Measurements from ENCODE around the gene CYTH2.

Gene CYTH2

DNA sequence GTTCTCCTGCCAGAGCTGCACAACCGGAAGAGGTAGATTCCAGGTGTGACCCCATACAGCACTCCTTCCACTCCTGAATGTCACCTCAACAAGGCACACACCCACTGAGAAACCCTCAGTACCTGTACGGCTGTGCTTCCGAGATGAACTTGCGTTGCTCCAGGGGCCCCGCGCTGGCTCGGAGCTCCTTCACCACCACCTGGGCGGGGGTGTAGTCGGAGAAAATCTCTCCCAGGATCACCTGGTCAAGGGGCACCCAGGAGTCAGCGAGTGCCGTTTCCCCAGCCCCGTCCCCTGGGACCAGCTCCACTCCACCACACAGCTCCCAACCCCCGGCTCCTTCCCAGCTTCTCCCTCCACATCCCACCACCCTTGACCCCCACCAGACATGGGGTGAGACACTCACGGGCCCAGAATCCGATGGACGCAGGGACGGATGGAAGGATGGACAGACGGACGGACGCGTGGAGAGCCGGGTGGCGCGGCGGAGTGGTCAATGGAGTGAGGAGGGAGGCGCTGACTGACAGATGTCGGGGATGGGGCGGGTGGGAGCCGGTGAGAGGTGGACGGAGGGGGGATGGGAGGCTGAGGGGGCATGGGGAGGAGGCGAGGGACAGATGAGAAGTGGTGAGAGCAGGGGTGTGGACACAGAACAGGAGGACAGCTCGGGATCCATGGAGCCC, 39.7 kb downstream of the CYTH2 start:
- intact Hi-C loops (cut with DNase I; ENCODE audit: low total_unique reads): no loop called here
- no peak for DNase-seq
- Histone ChIP-seq H3K27ac (no peak overlapping the region), H3K9me3 (no peaks in the 10 kb centered on the region), H3K4me3 (no peak overlapping the region), H3K36me3 (no peaks in the 10 kb centered on the region), H3K27me3 (peaks cover 3 to 59% of the 10 kb centered on the region in 2 donors), H3K4me1 (peaks cover 0 to 27% (median 16%) of the 10 kb centered on the region in 4 donors)
- TF ChIP-seq, protein P1, sequence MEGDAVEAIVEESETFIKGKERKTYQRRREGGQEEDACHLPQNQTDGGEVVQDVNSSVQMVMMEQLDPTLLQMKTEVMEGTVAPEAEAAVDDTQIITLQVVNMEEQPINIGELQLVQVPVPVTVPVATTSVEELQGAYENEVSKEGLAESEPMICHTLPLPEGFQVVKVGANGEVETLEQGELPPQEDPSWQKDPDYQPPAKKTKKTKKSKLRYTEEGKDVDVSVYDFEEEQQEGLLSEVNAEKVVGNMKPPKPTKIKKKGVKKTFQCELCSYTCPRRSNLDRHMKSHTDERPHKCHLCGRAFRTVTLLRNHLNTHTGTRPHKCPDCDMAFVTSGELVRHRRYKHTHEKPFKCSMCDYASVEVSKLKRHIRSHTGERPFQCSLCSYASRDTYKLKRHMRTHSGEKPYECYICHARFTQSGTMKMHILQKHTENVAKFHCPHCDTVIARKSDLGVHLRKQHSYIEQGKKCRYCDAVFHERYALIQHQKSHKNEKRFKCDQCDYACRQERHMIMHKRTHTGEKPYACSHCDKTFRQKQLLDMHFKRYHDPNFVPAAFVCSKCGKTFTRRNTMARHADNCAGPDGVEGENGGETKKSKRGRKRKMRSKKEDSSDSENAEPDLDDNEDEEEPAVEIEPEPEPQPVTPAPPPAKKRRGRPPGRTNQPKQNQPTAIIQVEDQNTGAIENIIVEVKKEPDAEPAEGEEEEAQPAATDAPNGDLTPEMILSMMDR (IDR thresholded peaks at IDR 0.05): no peak

DNA sequence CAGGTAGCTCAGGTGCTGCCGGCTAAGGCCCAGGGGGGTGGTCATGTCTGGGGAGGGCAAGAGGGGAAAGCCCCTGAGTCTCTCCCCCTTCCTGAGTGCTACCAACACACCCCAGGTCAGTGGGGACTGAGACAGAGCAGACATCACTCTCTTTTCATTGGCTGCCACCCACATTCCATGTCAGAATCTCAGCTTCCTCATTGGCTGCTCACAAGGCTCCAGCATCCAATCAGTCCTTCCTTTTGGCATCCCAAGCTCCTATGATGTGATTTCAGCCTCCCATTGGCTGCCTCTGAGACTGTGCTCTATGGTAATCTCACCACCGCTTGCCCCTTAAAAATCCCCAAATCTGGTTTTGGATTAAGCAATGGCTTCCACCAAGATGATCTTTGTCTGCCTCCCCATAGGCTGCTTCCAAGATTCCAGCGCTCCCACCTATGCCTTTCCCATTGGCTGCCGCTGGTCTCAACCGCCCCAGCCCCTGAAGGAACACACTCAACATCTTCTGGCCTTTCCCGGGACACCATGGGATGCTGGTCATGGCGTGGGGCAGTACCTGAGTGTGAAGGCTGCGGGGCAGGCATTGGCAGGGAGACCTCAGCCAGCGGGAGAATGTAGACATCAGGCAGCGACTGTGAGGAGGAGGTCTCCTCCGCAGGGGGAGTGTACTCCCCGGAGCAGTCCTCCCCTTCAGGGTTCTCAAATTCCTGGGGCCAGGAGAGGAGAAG, 40.5 kb downstream of the CYTH2 start:
- H3K27me3 ChIP-seq: peaks cover 3 to 65% of the 10 kb centered on the region in 2 donors
- H3K9me3 ChIP-seq: no peaks in the 10 kb centered on the region
- TF ChIP-seq, protein P1 (IDR thresholded peaks at IDR 0.05): no peak
- H3K27ac ChIP-seq: no peak overlapping the region
- intact Hi-C loops (cut with DNase I; ENCODE audit: low total_unique reads): no loop called here
- DNase-seq: no peak
- H3K4me1 ChIP-seq: peaks cover 0 to 30% (median 17%) of the 10 kb centered on the region in 4 donors
- H3K36me3 ChIP-seq: no peaks in the 10 kb centered on the region
- H3K4me3 ChIP-seq: no peak overlapping the region

DNA sequence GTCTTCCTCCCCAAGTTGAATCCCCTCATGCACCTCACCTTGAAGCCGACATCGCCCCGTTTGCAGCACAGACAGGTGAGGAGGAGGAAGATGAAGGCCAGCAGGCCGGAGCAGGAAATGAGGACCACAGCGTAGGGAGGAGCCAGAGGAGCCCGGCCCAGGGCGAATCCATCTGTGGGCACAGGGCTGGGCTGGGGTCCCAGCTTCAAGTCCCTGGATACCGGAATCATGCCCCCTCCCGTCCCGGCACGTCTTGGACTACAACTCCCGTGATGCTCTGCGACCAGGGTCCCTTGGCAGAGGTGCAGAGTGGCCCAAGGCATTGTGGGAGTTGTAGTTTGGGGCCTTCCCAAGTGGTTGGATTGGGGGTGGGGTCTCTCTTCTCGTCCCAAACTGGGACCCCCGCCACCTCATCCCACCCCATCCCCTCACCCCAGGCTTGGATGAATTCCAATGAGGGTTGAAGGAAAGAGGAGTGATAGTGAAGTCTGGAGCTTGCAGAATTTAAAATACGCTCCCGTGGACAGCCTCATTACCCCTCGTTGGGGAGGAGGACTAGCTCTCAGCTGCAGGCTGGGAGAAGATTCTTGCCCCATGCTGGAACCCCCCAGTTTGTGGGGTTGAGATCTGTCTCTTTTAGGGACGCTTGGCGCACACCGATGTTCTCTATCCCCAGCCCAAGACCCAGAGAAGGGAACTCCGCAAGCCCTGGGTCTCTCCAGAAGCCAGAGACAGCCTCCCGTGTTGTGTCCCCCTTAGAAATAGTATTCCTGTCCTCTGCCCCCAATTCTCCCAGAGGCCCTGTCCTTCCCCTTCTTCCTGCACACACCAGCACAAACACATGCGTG, 41.5 kb downstream of the CYTH2 start:
- Histone ChIP-seq H3K9me3 (no peaks in the 10 kb centered on the region), H3K27ac (no peak overlapping the region), H3K4me1 (peaks cover 0 to 30% (median 17%) of the 10 kb centered on the region in 4 donors), H3K36me3 (no peaks in the 10 kb centered on the region), H3K27me3 (peaks cover 3 to 65% of the 10 kb centered on the region in 2 donors), H3K4me3 (no peak overlapping the region)
- peak in 1 of 2 donors; percentile 57 for DNase-seq
- TF ChIP-seq, protein P1 (IDR thresholded peaks at IDR 0.05): no peak
- intact Hi-C loops (cut with DNase I; ENCODE audit: low total_unique reads): no loop called here

DNA sequence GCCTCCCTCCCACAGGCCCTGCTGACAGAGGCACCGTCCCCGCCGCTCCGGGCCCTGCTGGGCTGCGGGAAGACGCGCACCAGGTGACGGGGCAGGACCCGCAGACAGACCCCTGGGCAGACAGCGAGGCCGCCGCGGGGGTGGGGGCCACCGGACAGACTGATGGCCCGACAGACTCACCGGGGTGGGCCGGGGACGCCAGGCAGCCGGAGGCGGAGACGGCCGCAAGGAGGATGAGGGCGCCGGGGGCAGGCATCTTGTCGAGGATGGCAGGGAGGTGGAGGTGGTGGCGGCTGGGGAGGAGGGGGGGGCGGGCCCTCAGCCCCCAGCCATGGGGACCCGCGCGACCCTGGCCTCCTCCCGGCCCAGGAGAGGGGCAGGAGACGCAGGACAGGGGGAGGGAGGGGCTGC, 42.2 kb downstream of the CYTH2 start:
- TF ChIP-seq, protein P1 (IDR thresholded peaks at IDR 0.05): no peak
- no peak overlapping the region for H3K27ac ChIP-seq
- no peak for DNase-seq
- no peaks in the 10 kb centered on the region for H3K36me3 ChIP-seq
- peaks cover 3 to 65% of the 10 kb centered on the region in 2 donors for H3K27me3 ChIP-seq
- no peak overlapping the region for H3K4me3 ChIP-seq
- no peaks in the 10 kb centered on the region for H3K9me3 ChIP-seq
- intact Hi-C loops (cut with DNase I; ENCODE audit: low total_unique reads): no loop called here
- H3K4me1 ChIP-seq: peaks cover 0 to 30% (median 17%) of the 10 kb centered on the region in 4 donors

DNA sequence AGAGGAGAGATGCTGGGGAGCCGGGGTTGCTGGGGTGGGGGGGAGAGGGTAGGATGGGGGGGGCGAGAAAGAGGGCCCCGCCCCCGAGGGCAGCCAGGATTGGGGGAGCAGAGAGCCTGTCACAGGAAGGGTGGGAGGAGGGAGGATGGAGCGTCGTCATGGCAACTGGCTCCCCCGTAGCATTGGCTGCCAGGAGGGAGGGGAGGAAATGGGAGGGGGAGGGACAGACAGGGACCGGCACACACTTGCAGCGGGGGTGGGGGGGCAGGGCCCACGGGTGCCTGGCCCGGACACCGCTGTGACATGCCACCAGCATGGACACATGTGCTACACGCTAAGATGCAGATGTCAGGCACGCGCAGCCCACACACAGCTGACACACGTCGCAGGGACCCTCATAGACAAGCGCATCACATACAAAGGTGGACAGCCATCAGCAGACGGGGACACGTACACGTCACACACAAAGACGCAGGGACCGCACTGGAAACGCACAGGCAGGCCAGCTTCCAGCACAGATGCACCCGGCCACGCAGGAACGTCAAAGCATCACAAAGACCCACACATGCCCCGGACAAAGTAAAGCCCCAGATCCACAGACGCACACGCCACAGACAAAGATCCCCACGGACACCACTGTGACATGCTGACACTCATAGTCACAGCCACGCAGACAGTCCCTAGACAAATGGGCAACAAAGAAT, 42.8 kb downstream of the CYTH2 start, which contains the start of gene LMTK3:
Gene LMTK3, minus strand, starts transcription at position 36 of the 704 bp plus-strand sequence. CDS start 259 bp downstream, outside the sequence.
- Histone ChIP-seq H3K27me3 (peaks cover 3 to 65% of the 10 kb centered on the region in 2 donors), H3K36me3 (no peaks in the 10 kb centered on the region), H3K4me1 (peaks cover 0 to 30% (median 17%) of the 10 kb centered on the region in 4 donors), H3K9me3 (no peaks in the 10 kb centered on the region), H3K27ac (no peak within 1 kb of the TSS), H3K4me3 (no peak within 1 kb of the TSS)
- intact Hi-C loops (cut with DNase I; ENCODE audit: low total_unique reads): no loop called here
- DNase-seq: no peak
- TF ChIP-seq, protein P1 (IDR thresholded peaks at IDR 0.05): no peak
